ENCODE data around the gene FAM177B. TPM values are rescaled to one million over a fixed set of nuclear protein-coding genes. Genes with fewer than 3 reads are reported as not detected.

The FAM177B gene
- not detected in 2 replicates for polyA plus RNA-seq (2013)

- Histone ChIP-seq H2BK12ac (ENCODE audit: low read length) (no peak within 1 kb of the TSS), H2BK120ac (ENCODE audit: insufficient read depth, low read length, poor library complexity) (no peak within 1 kb of the TSS), H2AFZ (ENCODE audit: insufficient read depth, low read length, poor library complexity) (no peak within 1 kb of the TSS), H4K8ac (ENCODE audit: low read depth, low read length) (no peak within 1 kb of the TSS), H3K14ac (ENCODE audit: low read length) (no peak within 1 kb of the TSS), H3K79me1 (ENCODE audit: low read length) (no peaks in the 10 kb centered on the region), H3K36me3 (ENCODE audit: control insufficient read depth in 1 of 2, insufficient read depth in 2 of 2, low read length in 2 of 2) (peaks cover 3 to 7% of the 10 kb centered on the region in 2 experiments), H3K18ac (ENCODE audit: low read length) (no peak within 1 kb of the TSS), H4K91ac (ENCODE audit: low read depth, low read length) (no peak within 1 kb of the TSS), H3K4me1 (ENCODE audit: control insufficient read depth in 1 of 2, insufficient read depth in 2 of 2, low read length in 2 of 2) (no peaks in the 10 kb centered on the region), H3K23ac (ENCODE audit: low read length) (no peak within 1 kb of the TSS), H3K79me2 (ENCODE audit: control insufficient read depth, insufficient read depth, low read length, poor library complexity) (no peaks in the 10 kb centered on the region), H3K27ac (ENCODE audit: low read depth, low read length) (no peak within 1 kb of the TSS), H3K27me3 (ENCODE audit: insufficient read depth, low read length) (no peaks in the 10 kb centered on the region), H3K4me2 (ENCODE audit: low read length) (no peak within 1 kb of the TSS), H4K12ac (ENCODE audit: low read depth, low read length) (no peak within 1 kb of the TSS), H3K4me3 (ENCODE audit: low read depth, low read length) (no peak within 1 kb of the TSS), H2BK5ac (ENCODE audit: low read depth, low read length, poor library complexity) (no peak within 1 kb of the TSS), H3K9ac (ENCODE audit: low read length) (no peak within 1 kb of the TSS), H3K4ac (ENCODE audit: low read depth, low read length) (no peak within 1 kb of the TSS), H2AK5ac (ENCODE audit: low read length) (no peak within 1 kb of the TSS), H3K9me3 (ENCODE audit: insufficient read depth, low read depth, low read length) (no peaks in the 10 kb centered on the region)
- WGBS (ENCODE audit: extremely low coverage, insufficient coverage, insufficient read length), result no CpG with 5 or more reads among the region's 1 CpG
- DNase-seq, result no peak
Observed at GRCh38 chr1:222736972-222737371, at the start of gene FAM177B. TSS of gene FAM177B (plus strand) at chr1:222737202. CDS start at chr1:222746546, 9,344 bp downstream.

GRCh38 chr1:222691016-222691415 is 46.0 kb upstream of the FAM177B start:
- DNase-seq, result no peak
- Histone ChIP-seq H3K36me3 (ENCODE audit: control insufficient read depth in 1 of 2, insufficient read depth in 2 of 2, low read length in 2 of 2) (peaks cover 4 to 7% of the 10 kb centered on the region in 2 experiments), H3K4me1 (ENCODE audit: control insufficient read depth in 1 of 2, insufficient read depth in 2 of 2, low read length in 2 of 2) (no peaks in the 10 kb centered on the region), H3K9me3 (ENCODE audit: insufficient read depth, low read depth, low read length) (no peaks in the 10 kb centered on the region), H3K79me1 (ENCODE audit: low read length) (no peaks in the 10 kb centered on the region), H2BK12ac (ENCODE audit: low read length) (no peak overlapping the region), H3K4me2 (ENCODE audit: low read length) (no peak overlapping the region), H3K4ac (ENCODE audit: low read depth, low read length) (no peak overlapping the region), H3K27ac (ENCODE audit: low read depth, low read length) (no peak overlapping the region), H2AK5ac (ENCODE audit: low read length) (no peak overlapping the region), H3K18ac (ENCODE audit: low read length) (no peak overlapping the region), H4K91ac (ENCODE audit: low read depth, low read length) (no peak overlapping the region), H2BK120ac (ENCODE audit: insufficient read depth, low read length, poor library complexity) (no peak overlapping the region), H3K27me3 (ENCODE audit: insufficient read depth, low read length) (no peaks in the 10 kb centered on the region), H4K8ac (ENCODE audit: low read depth, low read length) (no peak overlapping the region), H3K14ac (ENCODE audit: low read length) (no peak overlapping the region), H4K12ac (ENCODE audit: low read depth, low read length) (no peak overlapping the region), H3K9ac (ENCODE audit: low read length) (no peak overlapping the region), H2BK5ac (ENCODE audit: low read depth, low read length, poor library complexity) (no peak overlapping the region), H2AFZ (ENCODE audit: insufficient read depth, low read length, poor library complexity) (no peak overlapping the region), H3K23ac (ENCODE audit: low read length) (no peak overlapping the region), H3K79me2 (ENCODE audit: control insufficient read depth, insufficient read depth, low read length, poor library complexity) (no peaks in the 10 kb centered on the region), H3K4me3 (ENCODE audit: low read depth, low read length) (no peak overlapping the region)
- WGBS (ENCODE audit: extremely low coverage, insufficient coverage, insufficient read length), result no CpG with 5 or more reads among the region's 1 CpG

- H4K91ac ChIP-seq (ENCODE audit: low read depth, low read length), result no peak overlapping the region
- H2AFZ ChIP-seq (ENCODE audit: insufficient read depth, low read length, poor library complexity), result no peak overlapping the region
- H2BK120ac ChIP-seq (ENCODE audit: insufficient read depth, low read length, poor library complexity), result no peak overlapping the region
- H3K14ac ChIP-seq (ENCODE audit: low read length), result no peak overlapping the region
- no peak overlapping the region for H3K18ac ChIP-seq (ENCODE audit: low read length)
- H3K9me3 ChIP-seq (ENCODE audit: insufficient read depth, low read depth, low read length), result no peaks in the 10 kb centered on the region
- no peak overlapping the region for H4K8ac ChIP-seq (ENCODE audit: low read depth, low read length)
- H2AK5ac ChIP-seq (ENCODE audit: low read length), result no peak overlapping the region
- H3K79me1 ChIP-seq (ENCODE audit: low read length), result no peaks in the 10 kb centered on the region
- H4K12ac ChIP-seq (ENCODE audit: low read depth, low read length), result no peak overlapping the region
- H3K4me2 ChIP-seq (ENCODE audit: low read length), result no peak overlapping the region
- H3K4me3 ChIP-seq (ENCODE audit: low read depth, low read length), result no peak overlapping the region
- peaks cover 1 to 3% of the 10 kb centered on the region in 2 experiments for H3K36me3 ChIP-seq (ENCODE audit: control insufficient read depth in 1 of 2, insufficient read depth in 2 of 2, low read length in 2 of 2)
- no peak overlapping the region for H2BK5ac ChIP-seq (ENCODE audit: low read depth, low read length, poor library complexity)
- H2BK12ac ChIP-seq (ENCODE audit: low read length), result no peak overlapping the region
- no peak for DNase-seq
- H3K27ac ChIP-seq (ENCODE audit: low read depth, low read length), result no peak overlapping the region
- no peaks in the 10 kb centered on the region for H3K4me1 ChIP-seq (ENCODE audit: control insufficient read depth in 1 of 2, insufficient read depth in 2 of 2, low read length in 2 of 2)
- H3K9ac ChIP-seq (ENCODE audit: low read length), result no peak overlapping the region
- no peaks in the 10 kb centered on the region for H3K27me3 ChIP-seq (ENCODE audit: insufficient read depth, low read length)
- H3K23ac ChIP-seq (ENCODE audit: low read length), result no peak overlapping the region
- no peak overlapping the region for H3K4ac ChIP-seq (ENCODE audit: low read depth, low read length)
- no CpG with 5 or more reads among the region's 5 CpGs for WGBS (ENCODE audit: extremely low coverage, insufficient coverage, insufficient read length)
- no peaks in the 10 kb centered on the region for H3K79me2 ChIP-seq (ENCODE audit: control insufficient read depth, insufficient read depth, low read length, poor library complexity)
Observed at GRCh38 chr1:222694927-222695326, 42.1 kb upstream of the FAM177B start.

GRCh38 chr1:222696741-222697140 is 40.3 kb upstream of the FAM177B start:
- Histone ChIP-seq H3K18ac (ENCODE audit: low read length) (no peak overlapping the region), H2BK5ac (ENCODE audit: low read depth, low read length, poor library complexity) (no peak overlapping the region), H2BK120ac (ENCODE audit: insufficient read depth, low read length, poor library complexity) (no peak overlapping the region), H3K27ac (ENCODE audit: low read depth, low read length) (no peak overlapping the region), H3K36me3 (ENCODE audit: control insufficient read depth in 1 of 2, insufficient read depth in 2 of 2, low read length in 2 of 2) (peaks cover 8% of the 10 kb centered on the region in 2 experiments), H3K79me1 (ENCODE audit: low read length) (no peaks in the 10 kb centered on the region), H3K14ac (ENCODE audit: low read length) (no peak overlapping the region), H2AFZ (ENCODE audit: insufficient read depth, low read length, poor library complexity) (no peak overlapping the region), H3K9ac (ENCODE audit: low read length) (no peak overlapping the region), H3K4me3 (ENCODE audit: low read depth, low read length) (no peak overlapping the region), H2BK12ac (ENCODE audit: low read length) (no peak overlapping the region), H3K9me3 (ENCODE audit: insufficient read depth, low read depth, low read length) (no peaks in the 10 kb centered on the region), H3K27me3 (ENCODE audit: insufficient read depth, low read length) (no peaks in the 10 kb centered on the region), H3K23ac (ENCODE audit: low read length) (no peak overlapping the region), H3K4ac (ENCODE audit: low read depth, low read length) (no peak overlapping the region), H3K79me2 (ENCODE audit: control insufficient read depth, insufficient read depth, low read length, poor library complexity) (no peaks in the 10 kb centered on the region), H4K12ac (ENCODE audit: low read depth, low read length) (no peak overlapping the region), H3K4me1 (ENCODE audit: control insufficient read depth in 1 of 2, insufficient read depth in 2 of 2, low read length in 2 of 2) (no peaks in the 10 kb centered on the region), H2AK5ac (ENCODE audit: low read length) (no peak overlapping the region), H3K4me2 (ENCODE audit: low read length) (no peak overlapping the region), H4K8ac (ENCODE audit: low read depth, low read length) (no peak overlapping the region), H4K91ac (ENCODE audit: low read depth, low read length) (no peak overlapping the region)
- WGBS (ENCODE audit: extremely low coverage, insufficient coverage, insufficient read length), result no CpG with 5 or more reads among the region's 8 CpGs
- DNase-seq, result no peak

Measured in trophoblast cell (in vitro differentiated cells and primary cell).